Glomerular endothelial cell (primary cell): ENCODE measurements around the gene MTHFSD. TPM values are rescaled to one million over a fixed set of nuclear protein-coding genes. Genes with fewer than 3 reads are reported as not detected.
"Not testable (repeated sequence)": the region's sequence is repeated elsewhere in the genome, so short reads cannot be mapped to it uniquely, and the experiment has no call there.

Experiments used
- DNase-seq: peaks from one replicate; pipeline ENCODE4 v3.0.0-alpha.2; 2011; ENCODE audit warnings: low read depth, low spot score; ENCODE audit errors: extremely low read depth
- total RNA-seq: library from RNA; depleted of rRNA; stranded (reverse); fragments of >200 nt; gene quantifications from 2 replicates; pipeline ENCODE4 v1.2.3, GENCODE V29; 2015

Gene MTHFSD, protein sequence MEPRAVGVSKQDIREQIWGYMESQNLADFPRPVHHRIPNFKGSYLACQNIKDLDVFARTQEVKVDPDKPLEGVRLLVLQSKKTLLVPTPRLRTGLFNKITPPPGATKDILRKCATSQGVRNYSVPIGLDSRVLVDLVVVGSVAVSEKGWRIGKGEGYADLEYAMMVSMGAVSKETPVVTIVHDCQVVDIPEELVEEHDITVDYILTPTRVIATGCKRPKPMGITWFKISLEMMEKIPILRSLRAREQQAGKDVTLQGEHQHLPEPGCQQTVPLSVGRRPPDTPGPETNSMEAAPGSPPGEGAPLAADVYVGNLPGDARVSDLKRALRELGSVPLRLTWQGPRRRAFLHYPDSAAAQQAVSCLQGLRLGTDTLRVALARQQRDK
- 10.1 and 19.2 TPM in 2 replicates for total RNA-seq

DNA sequence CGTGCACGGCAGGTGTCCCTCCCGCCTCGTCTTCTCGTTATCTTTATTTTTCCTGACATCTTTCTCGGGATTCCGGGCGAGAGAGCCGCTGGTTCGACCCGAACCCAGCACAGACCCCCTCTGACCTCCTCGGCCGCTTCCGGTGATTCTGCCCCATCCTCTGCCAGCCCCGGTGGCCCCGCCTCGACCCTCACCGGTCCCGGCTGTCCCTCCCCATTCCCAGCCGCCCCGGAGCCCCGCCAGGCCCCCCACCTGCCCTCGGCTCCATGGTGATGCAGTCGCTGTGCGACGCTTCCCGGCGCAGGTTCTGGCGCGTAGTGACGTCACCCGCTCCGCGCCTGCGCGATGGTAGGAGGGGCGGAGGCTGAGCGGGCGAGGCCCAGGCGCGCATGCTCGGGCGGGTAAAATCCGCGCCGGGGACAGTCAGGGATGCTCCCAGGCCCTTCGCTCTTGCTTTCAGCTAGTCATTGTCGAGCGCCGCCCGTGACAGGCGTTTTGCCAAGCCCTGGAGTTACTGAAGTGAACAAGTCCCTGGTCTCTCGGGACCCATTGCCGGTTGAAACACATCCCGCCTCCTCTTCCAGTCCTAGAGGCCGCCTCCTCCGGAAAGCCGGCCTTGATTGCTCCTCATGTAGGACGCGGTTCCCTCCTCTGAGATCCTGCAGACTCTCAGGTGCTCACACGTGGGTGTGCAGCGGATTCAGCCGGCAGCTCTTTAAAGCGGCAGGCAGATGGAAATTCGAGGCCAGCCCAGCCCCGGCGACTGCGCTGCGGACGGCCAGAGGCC, at the start of gene MTHFSD:
Gene MTHFSD, minus strand, starts transcription at position 319 of the 787 bp plus-strand sequence. Its CDS starts 51 bp downstream, at position 268.
- DNase-seq = no peak

DNA sequence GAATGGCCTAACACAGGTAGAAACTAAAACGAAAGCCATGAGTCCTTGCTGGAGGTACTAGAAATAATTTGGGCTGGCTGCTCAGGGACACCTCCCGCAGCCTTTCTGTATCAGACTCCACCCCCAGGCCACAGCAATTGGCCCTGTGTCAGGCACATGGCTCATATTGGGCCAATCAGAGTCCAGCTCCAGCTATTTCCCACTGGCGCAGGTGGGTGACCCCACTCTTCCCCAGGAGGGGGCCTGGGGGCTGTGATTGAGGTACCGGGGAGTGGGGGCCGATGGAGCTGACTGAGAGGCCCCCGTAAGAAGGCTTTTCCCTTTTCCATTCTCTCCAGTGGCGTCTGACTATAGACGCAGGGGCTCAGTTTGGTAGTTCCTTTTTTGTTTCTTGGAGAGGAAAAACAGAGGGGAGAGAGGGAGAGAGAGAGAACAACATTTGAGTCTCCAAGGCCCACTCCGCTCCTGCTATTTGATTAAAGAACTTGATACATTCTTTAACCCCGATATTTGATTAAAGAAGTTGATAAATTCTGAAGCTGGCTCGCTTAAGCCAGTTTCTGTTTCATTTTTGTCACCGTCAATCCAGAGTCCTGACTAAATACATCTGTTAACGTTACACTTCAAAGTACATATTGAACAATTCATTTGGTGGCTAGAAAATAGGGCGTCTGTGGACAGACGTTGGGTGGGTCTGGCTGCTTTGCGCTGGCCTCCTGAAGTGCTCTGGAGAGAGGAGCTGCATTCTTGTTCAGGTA, 49.6 kb upstream of the MTHFSD start:
- DNase-seq = no peak

DNA sequence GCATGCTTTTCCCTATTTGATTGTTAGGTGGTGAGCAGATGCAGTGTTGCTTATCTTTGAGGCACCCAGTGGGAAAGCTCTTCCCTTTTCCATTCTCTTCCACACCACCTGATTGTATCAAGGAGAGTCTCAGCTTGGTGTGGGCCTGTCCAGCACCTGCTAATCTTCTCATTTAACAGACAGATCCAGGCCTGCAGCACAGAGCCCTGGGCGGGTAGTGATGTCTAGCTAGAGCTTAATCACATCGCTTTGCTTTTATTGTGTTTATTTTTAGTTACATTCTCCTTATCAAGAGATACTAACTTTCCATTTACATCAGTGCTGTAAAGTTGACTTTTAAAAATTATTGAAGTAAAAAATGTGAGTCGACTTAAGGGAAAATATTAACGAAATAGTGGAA, 47.5 kb upstream of the MTHFSD start:
- no peak for DNase-seq

DNA sequence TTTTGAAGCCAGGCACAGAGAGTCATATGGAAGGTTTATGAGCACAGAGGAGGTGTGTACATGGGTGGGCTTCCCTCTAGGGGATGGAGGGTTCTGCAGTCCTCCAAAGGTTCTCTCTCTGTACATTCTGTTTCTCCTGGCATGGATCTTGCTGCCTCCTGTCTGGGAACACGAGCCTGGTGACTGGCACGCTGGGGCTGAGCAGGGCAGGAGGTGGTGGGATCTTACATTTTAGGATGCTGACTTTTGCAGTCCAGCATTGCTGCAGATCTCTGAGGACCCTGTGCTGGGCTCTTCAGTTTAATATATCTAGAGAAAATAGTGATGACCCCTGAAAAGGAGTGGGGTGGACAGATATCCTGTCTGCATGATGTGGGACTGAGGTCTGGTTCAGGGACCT, 46.3 kb upstream of the MTHFSD start:
- no peak for DNase-seq

DNA sequence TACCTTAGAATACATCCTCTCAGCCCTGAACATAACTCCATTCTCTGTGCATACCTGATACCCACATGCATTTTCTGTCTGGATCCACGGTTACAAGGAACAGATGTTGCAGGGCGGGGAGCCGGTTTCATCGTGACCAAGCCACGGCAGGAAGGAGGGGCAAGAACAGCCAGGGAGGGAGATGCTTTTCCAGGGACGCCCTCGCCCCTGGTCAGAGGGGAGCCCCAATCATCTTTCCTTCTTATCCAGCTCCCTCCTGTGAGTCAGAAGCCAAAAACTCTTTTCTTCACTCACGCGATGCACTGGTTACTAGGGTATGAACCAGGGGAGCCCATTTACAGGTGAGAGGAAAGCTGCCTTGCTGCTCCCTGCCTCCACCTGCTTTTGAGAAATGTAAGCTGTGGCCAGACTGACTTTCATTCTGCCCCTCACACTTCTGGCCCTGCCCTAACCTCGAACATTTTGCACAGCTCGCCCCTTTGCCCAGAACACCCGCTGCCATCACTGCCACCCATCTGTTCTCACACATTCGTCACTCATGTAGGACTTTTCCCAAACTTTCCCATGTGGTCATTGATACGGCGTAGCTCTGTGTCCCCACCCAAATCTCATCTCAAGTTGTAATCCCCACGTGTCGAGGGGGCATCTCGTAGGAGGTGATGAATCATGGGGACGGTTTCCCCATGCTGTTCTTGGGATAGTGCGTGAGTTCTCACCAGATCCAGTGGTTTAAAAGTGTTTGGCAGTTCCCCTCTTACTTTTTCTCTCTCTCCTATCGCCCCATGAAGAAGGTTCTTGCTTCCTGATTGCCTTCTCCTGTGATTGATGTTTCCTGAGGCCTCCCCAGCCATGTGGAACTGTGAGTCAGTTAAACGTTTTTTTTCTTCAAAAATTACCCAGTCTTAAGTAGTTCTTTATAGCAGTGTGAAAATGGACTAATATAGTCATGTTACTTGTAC, 43.9 kb upstream of the MTHFSD start:
- DNase-seq = no peak

DNA sequence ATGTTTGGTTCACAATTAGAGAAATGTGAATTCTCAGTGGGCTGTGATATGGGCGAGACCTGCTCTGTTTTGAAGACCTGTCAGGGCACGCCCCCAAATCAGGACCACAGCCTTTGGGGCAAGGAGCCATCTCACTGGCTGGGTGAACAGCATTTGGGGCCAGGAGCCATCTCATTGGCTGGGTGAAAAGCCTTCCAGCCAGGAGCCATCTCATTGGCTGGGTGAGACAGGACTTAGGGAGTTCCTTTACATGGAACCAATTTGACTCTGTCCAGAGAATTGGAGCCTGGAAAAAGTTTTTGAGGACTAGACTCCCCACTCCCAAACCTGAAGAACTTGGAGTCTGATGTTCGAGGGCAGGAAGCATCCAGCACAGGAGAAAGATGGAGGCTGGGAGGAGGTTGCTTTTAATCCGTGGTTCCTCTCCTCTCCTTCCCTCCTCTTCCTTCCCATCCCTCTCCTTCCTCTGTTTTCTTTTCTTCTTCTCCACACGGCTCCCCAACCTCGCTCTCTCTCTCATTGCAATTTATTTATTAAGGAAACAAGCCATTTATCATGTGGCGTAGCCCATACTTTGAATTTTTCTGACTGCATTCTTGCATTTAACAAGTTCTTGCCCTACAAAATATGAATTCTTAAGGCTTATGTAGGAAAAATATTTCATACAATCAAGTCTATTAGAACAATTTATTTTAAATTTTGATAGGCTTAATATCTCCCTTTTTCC, 43.0 kb upstream of the MTHFSD start:
- no peak for DNase-seq

DNA sequence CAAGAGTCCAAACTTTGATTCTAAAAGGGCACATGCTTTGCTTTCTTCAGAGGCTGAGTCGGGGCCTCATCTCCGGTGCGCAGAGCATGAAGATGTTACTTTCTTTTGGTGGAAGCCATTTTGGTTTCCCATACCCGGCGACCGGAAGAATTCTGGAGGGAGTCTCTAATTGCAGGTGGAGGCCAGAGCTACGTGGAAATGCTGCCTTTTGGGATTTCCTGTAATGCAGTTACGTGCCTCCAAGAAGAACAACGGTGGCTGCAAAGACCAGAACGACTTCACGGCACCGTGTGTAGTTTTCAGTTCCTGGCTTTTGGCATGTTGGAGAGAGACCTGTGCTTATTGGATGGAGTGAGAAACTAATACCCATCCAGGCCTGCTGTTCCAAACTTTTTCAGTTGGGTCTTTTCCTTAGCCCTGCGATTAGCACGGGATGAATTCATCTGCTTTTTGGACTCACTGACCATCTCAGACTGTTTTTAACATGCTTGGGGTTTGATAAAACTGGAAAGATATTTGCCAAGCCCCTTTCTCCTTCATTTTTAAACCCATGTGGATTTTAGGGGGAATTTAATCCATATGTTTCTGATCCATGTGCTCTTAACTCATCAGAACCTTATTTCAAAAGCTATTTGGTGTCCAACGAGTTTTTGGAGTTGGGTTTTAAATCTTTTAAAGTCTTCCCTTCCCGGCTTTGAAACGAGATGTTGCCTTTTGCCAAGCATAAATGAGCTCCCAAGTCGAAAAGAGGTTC, 42.3 kb upstream of the MTHFSD start:
- no peak for DNase-seq

DNA sequence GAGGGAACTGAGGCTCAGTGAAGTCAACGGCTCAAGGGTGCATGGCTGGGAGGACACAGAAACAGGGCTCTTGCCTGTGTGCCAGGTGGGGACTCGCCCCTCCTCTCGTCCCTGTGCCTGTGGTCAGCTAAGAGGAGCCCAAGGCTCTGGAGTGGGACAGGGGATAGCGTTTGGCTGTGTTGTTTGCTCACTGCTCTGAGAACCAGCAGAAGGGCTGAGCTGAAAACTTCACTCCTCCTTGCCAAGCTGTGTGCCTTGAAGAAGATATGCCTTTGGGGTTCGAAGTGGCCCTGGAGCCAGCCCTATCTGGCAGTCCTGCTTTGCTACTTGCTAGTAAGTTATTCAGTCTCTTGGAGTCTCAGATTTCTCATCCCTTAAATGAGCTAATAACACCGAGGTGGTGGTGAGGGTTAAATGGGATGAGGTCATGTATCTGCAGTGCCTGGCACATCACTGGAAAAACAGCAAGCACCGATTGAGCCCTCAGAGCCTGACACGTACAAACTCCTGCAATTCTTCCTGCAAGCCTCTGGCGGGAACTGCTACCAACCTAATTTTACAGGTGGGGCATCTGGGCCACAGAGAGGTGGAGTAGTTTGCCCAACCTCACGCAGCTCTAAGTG, 41.1 kb upstream of the MTHFSD start:
- DNase-seq = no peak

DNA sequence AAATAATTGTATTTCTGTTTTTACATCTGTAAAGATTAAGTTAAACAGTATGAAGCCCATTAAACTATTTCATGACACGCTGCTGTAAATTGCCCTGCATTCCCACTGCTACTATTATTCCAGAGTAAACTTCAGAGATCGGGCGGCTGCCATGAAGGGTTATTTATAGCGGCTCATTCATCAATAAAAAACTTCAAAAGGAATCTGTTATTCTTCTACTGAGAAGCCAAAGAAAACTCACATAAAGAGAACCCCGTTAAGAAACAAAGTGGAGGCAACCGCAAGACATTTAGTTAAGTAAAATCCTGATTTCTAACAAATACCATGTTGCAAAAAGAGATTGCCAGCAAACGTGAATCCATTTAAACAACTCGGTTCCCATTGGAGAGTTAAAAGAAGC, 39.7 kb upstream of the MTHFSD start:
- DNase-seq = no peak

DNA sequence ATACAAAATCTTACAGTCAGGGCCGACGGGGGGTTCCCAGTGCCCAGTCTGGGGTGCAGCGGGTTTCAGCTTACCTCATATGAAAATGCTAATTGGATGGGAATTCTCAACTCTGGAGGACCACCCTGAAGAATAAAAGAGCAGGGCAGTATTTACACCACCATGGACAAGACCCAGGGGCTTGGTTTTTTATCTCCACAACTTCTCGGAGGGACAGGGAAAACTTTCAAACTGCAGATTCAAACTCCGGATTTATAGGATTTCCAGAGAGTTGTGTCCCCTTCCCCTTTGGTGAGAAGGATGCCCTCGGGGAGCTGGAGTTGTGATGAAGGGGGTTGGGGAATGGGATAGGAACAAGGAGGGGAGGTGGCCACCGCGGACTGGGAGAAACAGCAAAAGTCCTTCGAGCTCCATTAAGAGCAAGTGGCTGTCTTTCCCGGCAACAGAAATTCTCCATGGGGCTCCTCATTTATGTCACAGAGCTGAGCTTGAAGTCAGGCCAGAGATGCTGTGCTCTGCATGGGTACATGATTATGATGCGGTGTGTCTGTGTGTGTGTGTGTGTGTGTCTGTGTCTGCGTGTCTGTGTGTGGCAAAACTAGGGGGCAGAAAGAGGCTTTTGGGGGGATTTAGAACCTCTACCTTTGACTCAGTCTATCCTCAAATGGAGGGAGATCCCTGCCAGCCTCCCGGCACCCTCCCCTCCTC, 39.0 kb upstream of the MTHFSD start:
- DNase-seq = no peak

DNA sequence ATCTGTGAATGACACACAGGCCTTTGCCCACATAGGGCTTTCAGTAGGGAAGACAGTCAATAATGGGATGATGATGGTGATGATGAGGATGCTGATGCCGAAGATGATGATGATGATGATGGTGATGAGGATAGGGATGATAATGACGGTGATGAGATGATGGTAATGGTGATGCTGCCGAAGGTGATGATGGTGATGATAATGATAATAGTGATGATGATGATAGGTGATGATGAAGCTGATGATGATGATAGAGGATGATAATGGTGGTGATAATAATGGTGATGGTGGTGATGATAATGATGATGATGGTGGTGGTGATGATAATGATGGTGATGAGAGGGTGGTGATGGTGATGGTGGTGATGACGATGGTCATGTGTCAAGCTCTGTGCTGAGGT, 36.2 kb upstream of the MTHFSD start:
- no peak for DNase-seq

DNA sequence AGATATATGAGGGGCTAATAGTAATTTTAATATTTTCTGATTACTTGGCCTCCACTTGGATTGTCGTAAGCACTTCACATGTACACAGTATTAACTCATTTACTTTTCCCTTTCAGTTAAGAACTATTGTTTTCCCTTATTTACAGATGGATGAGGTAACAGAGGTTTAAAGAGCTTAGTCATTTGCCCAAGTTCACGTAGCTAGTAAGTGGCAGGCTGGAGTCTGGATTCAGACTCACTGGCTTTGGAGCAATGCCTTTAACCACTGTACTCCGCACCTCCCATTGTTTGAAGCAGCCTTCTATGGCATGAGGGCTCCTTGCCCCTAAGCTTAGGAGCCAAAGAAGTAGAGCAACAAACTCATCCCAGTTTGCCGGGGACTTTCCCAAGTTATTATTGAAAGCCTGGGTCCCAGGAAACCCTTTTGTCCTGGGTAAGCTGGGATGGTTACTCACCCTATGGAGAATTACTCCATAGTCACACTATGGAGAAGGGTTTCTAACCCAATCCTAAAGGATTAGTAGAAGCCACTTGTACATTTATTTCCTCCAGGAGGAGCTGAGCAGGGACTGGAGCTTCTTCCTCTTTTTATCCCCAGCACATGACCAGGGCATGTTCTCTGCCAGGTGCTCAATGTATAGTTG, 35.6 kb upstream of the MTHFSD start:
- DNase-seq = no peak

DNA sequence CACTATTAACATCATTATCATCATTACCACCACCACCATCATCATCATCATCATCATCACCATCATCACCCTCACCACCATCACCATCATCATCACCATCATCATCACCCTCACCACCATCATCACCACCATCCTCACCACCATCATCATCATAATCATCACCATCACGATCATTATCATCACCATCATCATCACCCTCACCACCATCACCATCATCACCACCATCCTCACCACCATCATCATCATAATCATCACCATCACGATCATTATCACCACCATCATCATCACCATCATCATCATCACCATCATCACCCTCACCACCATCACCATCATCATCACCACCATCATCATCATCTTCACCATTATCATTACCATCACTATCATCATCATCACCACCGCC, 32.9 kb upstream of the MTHFSD start:
- not testable (repeated sequence) for DNase-seq

DNA sequence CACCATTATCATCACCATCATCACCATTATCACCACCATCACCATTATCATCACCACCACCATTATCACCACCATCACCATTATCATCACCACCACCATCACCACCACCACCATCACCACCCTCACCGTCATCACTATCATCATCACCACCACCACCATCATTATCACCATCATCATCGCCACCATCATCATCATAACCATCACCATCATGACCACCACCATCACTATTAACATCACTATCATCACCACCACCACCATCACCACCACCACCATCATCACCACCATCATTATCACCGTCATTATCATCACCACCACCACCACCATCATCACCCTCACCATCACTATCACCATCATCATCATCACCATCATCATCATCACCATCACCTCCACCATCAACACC, 32.5 kb upstream of the MTHFSD start:
- DNase-seq = no peak

DNA sequence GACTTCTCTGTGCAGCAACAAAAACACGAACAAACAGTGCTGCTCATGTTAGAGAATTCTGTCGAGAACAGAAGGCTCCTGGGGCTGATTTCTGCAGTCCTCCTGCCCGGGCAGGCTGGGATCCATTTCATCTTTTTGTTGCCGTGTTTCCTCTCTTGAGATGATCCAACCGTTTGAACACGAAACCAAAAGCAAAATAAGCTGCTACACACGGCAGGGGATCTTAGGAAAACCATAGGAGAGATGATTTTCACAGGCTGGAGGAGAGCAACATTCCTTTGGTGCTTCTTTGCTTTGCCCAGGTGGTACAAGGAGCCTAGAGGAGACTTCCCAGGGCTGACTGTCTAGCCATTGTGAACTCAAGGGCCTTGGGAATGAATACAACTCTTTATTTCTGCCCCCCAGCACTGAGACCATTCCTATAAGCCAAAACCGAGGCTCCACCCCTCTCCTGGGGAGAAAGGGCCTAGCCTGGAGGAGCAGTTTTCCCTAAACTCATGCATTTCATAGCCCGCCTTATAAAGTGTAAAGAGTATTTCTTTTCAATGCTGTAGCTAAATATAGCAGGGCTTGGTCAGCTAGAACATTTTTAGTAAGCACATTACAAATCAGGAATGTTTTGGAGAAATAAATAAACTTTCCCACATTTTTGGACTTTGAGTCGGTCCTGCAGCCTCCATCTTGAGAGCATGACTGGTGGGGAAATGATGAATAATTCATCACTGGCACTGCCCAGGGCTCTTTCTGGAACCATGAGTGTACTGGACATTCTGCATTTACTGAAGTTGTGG, 31.0 kb upstream of the MTHFSD start:
- DNase-seq = no peak
